PC-3 (cell line): Measurements from ENCODE around the gene EXD3.
"Not testable (repeated sequence)": the region's sequence is repeated elsewhere in the genome, so short reads cannot be mapped to it uniquely, and the experiment has no call there.

Source experiments
- EZH2 ChIP-seq: fragments of 300-600 bp; sonication (generic); IDR thresholded peaks from one replicate; pipeline ENCODE4 v1.6.1; 2017; ENCODE audit warnings: antibody characterized with exemption, mild to moderate bottlenecking, low read length; ENCODE audit not compliant: unreplicated experiment
- TF ChIP-seq, protein P1 (sequence below): fragments of 300-600 bp; sonication (generic); conservative IDR thresholded peaks from 2 replicates; pipeline ENCODE4 v1.5.1; 2017; ENCODE audit warnings: antibody characterized with exemption, low read depth, mild to moderate bottlenecking, low read length

DNA sequence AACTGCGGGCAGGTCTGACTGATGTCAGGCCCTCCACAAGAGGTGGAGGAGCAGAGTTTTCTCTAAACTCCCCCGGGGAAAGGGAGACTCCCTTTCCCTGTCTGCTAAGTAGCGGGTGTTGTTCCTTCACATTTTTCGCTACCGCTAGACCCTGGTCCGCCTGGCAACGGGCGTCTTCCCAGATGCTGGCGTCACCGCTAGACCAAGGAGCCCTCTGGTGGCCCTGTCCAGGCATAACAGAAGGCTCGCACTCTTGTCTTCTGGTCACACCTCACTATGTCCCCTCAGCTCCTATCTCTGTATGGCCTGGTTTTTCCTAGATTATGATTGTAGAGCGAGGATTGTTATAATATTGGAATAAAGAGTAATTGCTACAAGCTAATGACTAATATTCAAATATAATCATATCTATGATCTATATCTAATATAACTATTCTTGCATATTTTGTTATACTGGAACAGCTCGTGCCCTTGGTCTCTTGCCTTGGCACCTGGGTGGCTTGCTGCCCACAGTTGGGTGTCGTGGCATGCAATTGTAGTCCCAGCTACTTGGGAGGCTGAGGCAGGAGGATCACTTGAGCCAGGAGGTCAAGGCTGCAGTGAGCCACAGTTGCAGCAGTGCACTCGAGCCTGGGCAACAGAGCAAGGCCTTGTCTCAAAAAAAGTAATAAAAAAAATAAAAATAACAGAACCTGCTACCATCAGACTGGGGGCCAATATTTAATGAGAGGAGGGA, 160.6 kb downstream of the EXD3 start:
- TF ChIP-seq, protein P1, sequence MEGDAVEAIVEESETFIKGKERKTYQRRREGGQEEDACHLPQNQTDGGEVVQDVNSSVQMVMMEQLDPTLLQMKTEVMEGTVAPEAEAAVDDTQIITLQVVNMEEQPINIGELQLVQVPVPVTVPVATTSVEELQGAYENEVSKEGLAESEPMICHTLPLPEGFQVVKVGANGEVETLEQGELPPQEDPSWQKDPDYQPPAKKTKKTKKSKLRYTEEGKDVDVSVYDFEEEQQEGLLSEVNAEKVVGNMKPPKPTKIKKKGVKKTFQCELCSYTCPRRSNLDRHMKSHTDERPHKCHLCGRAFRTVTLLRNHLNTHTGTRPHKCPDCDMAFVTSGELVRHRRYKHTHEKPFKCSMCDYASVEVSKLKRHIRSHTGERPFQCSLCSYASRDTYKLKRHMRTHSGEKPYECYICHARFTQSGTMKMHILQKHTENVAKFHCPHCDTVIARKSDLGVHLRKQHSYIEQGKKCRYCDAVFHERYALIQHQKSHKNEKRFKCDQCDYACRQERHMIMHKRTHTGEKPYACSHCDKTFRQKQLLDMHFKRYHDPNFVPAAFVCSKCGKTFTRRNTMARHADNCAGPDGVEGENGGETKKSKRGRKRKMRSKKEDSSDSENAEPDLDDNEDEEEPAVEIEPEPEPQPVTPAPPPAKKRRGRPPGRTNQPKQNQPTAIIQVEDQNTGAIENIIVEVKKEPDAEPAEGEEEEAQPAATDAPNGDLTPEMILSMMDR: peak; percentile 37; the same call in 1 of the 2 replicates
- TF ChIP-seq EZH2: not testable (repeated sequence)
